ACHN (cell line): ENCODE data around the gene NR1H2.
A peak's percentile ranks its signal among the peaks of the same experiment; 100 is the strongest.

Source experiments
- DNase-seq: peaks from one replicate; pipeline ENCODE4 v3.0.0-alpha.2; 2015
- in situ Hi-C: cut with HindIII; loops from 2 replicates; pipeline ENCODE4 v1.10.0; 2017; ENCODE audit warnings: low sequenced_read_pairs, low pct_ligation_motif_present, low pct_unique_long_range_greater_than_20kb

NR1H2 gene

GRCh38 chr19:50416034-50416977, 40.0 kb downstream of the NR1H2 start:
- in situ Hi-C loops: no loop called here
- DNase-seq: no peak

GRCh38 chr19:50417111-50418081, 41.1 kb downstream of the NR1H2 start:
- in situ Hi-C loops: no loop called here
- no peak for DNase-seq

- DNase-seq: no peak
- in situ Hi-C loops: no loop called here
These were observed 42.1 kb downstream of the NR1H2 start, which contains the start of gene SPIB for GRCh38 chr19:50418176-50419021. Gene SPIB (plus strand): TSS chr19:50418938. CDS start chr19:50418963, 25 bp downstream.

GRCh38 chr19:50419022-50419579, 42.8 kb downstream of the NR1H2 start:
- in situ Hi-C loops: no loop called here
- no peak for DNase-seq

GRCh38 chr19:50419580-50420035, 43.4 kb downstream of the NR1H2 start:
- DNase-seq: no peak
- in situ Hi-C loops: no loop called here

GRCh38 chr19:50420127-50420526, 43.9 kb downstream of the NR1H2 start:
- no peak for DNase-seq
- in situ Hi-C loops: no loop called here

GRCh38 chr19:50420808-50421207, 44.6 kb downstream of the NR1H2 start:
- in situ Hi-C loops: no loop called here
- DNase-seq: no peak

GRCh38 chr19:50422397-50423278, 46.4 kb downstream of the NR1H2 start:
- in situ Hi-C loops: no loop called here
- no peak for DNase-seq

- in situ Hi-C loops: no loop called here
These were observed 47.2 kb downstream of the NR1H2 start for GRCh38 chr19:50423279-50424113.

GRCh38 chr19:50425581-50425980, 49.3 kb downstream of the NR1H2 start:
- DNase-seq: no peak
- in situ Hi-C loops: no loop called here

More at GRCh38 chr19:50423279-50424113, 47.2 kb downstream of the NR1H2 start:
- DNase-seq: no peak

GRCh38 chr19:50427318-50427925, 51.2 kb downstream of the NR1H2 start:
- no peak for DNase-seq
- in situ Hi-C loops: no loop called here

GRCh38 chr19:50427997-50428425, 51.8 kb downstream of the NR1H2 start:
- in situ Hi-C loops: no loop called here
- DNase-seq: peak; percentile 84

- in situ Hi-C loops: no loop called here
- no peak for DNase-seq
These were observed 52.7 kb downstream of the NR1H2 start for GRCh38 chr19:50428772-50429463.

- DNase-seq: no peak
- in situ Hi-C loops: no loop called here
These were observed 54.7 kb downstream of the NR1H2 start for GRCh38 chr19:50430888-50431342.
